H1 (cell line): ENCODE data around the gene DOCK11. TPM values are rescaled to one million over a fixed set of nuclear protein-coding genes. Genes with fewer than 3 reads are reported as not detected.

Experiments used
- CTCF ChIA-PET: fragments of 300-600 bp; sonication (Branson Sonifier 250); formaldehyde crosslinking; loops from one replicate; lab custom pipeline; 2021; ENCODE audit not compliant: partially characterized antibody; lab: Charles Lee
- POLR2A ChIA-PET: fragments of 300-600 bp; sonication (Branson Sonifier 250); formaldehyde crosslinking; loops from one replicate; lab custom pipeline; 2021; ENCODE audit warnings: inconsistent platforms; ENCODE audit not compliant: partially characterized antibody; lab: Charles Lee
- DNase-seq, 2 experiments: peaks; one replicate each; pipeline versions ENCODE4 v3.0.0 to v3.0.0-alpha.2; 2010 to 2022; ENCODE audit warnings: low spot score in 2 of 2, low read depth in 1 of 2, mixed read lengths in 1 of 2
- FAIRE-seq: peaks from 2 replicates; lab custom pipeline; 2011; peaks lifted over from hg19 to GRCh38; lab: Jason Lieb, UNC
- H2AFZ ChIP-seq: 2 replicates; pipeline ENCODE4 v1.8.1; 2012; ENCODE audit warnings: low read length, inconsistent platforms
- H2AK5ac ChIP-seq: 2 replicates; pipeline ENCODE4 v1.6.1; 2013; ENCODE audit warnings: low read depth, low read length
- H2BK120ac ChIP-seq: replicated peaks from 2 replicates; pipeline ENCODE3; 2013; ENCODE audit warnings: low read depth, low read length, inconsistent platforms
- H2BK12ac ChIP-seq: 2 replicates; pipeline ENCODE4 v1.6.1; 2013; ENCODE audit warnings: low read depth, low read length
- H2BK15ac ChIP-seq: 2 replicates; pipeline ENCODE4 v1.6.1; 2013; ENCODE audit warnings: low read length
- H2BK20ac ChIP-seq: 2 replicates; pipeline ENCODE4 v1.6.1; 2013; ENCODE audit warnings: low read length
- H2BK5ac ChIP-seq: 2 replicates; pipeline ENCODE4 v1.6.1; 2013; ENCODE audit warnings: low read depth, low read length
- H3K14ac ChIP-seq: 2 replicates; pipeline ENCODE4 v1.6.1; 2013; ENCODE audit warnings: inconsistent platforms; ENCODE audit not compliant: insufficient read length
- H3K18ac ChIP-seq: 2 replicates; pipeline ENCODE4 v1.6.1; 2013; ENCODE audit warnings: low read length; ENCODE audit errors: extremely low read depth
- H3K23ac ChIP-seq: 2 replicates; pipeline ENCODE4 v1.6.1; 2013; ENCODE audit warnings: inconsistent platforms; ENCODE audit not compliant: insufficient read length
- H3K23me2 ChIP-seq: 2 replicates; pipeline ENCODE4 v1.6.1; 2013; ENCODE audit warnings: low read depth, low read length
- H3K27ac ChIP-seq: 2 replicates; pipeline ENCODE4 v1.6.1; 2011; ENCODE audit warnings: low read depth, low read length, inconsistent platforms
- H3K27me3 ChIP-seq, 4 experiments: replicated peaks in 1 of 4; 1 replicate in 1 of 4; 2 replicates in 3 of 4; pipeline versions ENCODE4 v1.6.1 to v1.8.1; 2011 to 2013; ENCODE audit warnings: low read length in 3 of 4, mild to moderate bottlenecking in 3 of 4, inconsistent platforms in 2 of 4, mixed read lengths in 2 of 4, moderate library complexity in 1 of 4; ENCODE audit not compliant: control insufficient read depth in 3 of 4, insufficient read depth in 3 of 4; ENCODE audit errors: extremely low read depth in 1 of 4
- H3K36me3 ChIP-seq, 4 experiments: 2 replicates each; pipeline versions ENCODE4 v1.6.1 to v1.8.1; 2011 to 2013; ENCODE audit warnings: mild to moderate bottlenecking in 4 of 4, low read length in 3 of 4, moderate library complexity in 2 of 4, control low read depth in 1 of 4, inconsistent platforms in 1 of 4; ENCODE audit not compliant: insufficient read depth in 4 of 4, control insufficient read depth in 2 of 4
- H3K4ac ChIP-seq: replicated peaks from 2 replicates; pipeline ENCODE3; 2013; ENCODE audit warnings: low read length, low read depth, mixed read lengths, inconsistent platforms; ENCODE audit not compliant: insufficient read length
- H3K4me1 ChIP-seq, 4 experiments: replicated peaks in 1 of 4; 1 replicate in 1 of 4; 2 replicates in 3 of 4; pipeline versions ENCODE4 v1.6.1 to v1.8.1; 2011 to 2013; ENCODE audit warnings: low read length in 3 of 4, inconsistent platforms in 2 of 4, mixed read lengths in 1 of 4; ENCODE audit not compliant: insufficient read depth in 4 of 4, control insufficient read depth in 3 of 4
- H3K4me2 ChIP-seq, 2 experiments: 2 replicates each; pipeline versions ENCODE4 v1.6.1 to v1.8.1; 2011 to 2013; ENCODE audit warnings: low read depth in 2 of 2, low read length in 2 of 2, control low read depth in 1 of 2, inconsistent platforms in 1 of 2, mild to moderate bottlenecking in 1 of 2; ENCODE audit not compliant: insufficient read depth in 1 of 2
- H3K4me3 ChIP-seq, 4 experiments: fragments of 200-600, 300-600 bp in 1 of 4; sonication (generic), shearing (Covaris generic), sonication (Bioruptor Twin) in 1 of 4; 2 replicates each; pipeline versions ENCODE4 v1.5.1 to v1.8.1; 2011 to 2016; ENCODE audit warnings: low read length in 4 of 4, low read depth in 3 of 4, control low read depth in 2 of 4, inconsistent platforms in 2 of 4, mild to moderate bottlenecking in 2 of 4, mixed read lengths in 1 of 4, moderate library complexity in 1 of 4; ENCODE audit not compliant: insufficient read depth in 2 of 4; ENCODE audit errors: extremely low read depth in 1 of 4
- H3K56ac ChIP-seq: replicated peaks from 2 replicates; pipeline ENCODE3; 2013; ENCODE audit warnings: low read depth, mild to moderate bottlenecking, mixed read lengths, low read length, inconsistent platforms; ENCODE audit not compliant: insufficient read length
- H3K79me1 ChIP-seq: 2 replicates; pipeline ENCODE4 v1.6.1; 2013; ENCODE audit warnings: low read depth, low read length, control low read depth
- H3K79me2 ChIP-seq, 2 experiments: 2 replicates each; pipeline versions ENCODE4 v1.6.1 to v1.8.1; 2012 to 2013; ENCODE audit warnings: low read length in 2 of 2, mild to moderate bottlenecking in 2 of 2, inconsistent platforms in 1 of 2; ENCODE audit not compliant: insufficient read depth in 2 of 2, control insufficient read depth in 1 of 2
- H3K9ac ChIP-seq, 4 experiments: replicated peaks in 1 of 4; 1 replicate in 1 of 4; 2 replicates in 3 of 4; pipeline versions ENCODE4 v1.6.1 to v1.8.1; 2011 to 2013; ENCODE audit warnings: low read depth in 3 of 4, low read length in 3 of 4, control low read depth in 2 of 4, mild to moderate bottlenecking in 2 of 4, moderate library complexity in 2 of 4, inconsistent platforms in 1 of 4; ENCODE audit errors: extremely low read depth in 1 of 4
- H3K9me3 ChIP-seq, 2 experiments: 2 replicates each; pipeline versions ENCODE4 v1.6.1 to v1.8.1; 2012 to 2013; ENCODE audit warnings: mild to moderate bottlenecking in 2 of 2, moderate library complexity in 2 of 2, control low read depth in 1 of 2, inconsistent platforms in 1 of 2, low read depth in 1 of 2, low read length in 1 of 2, mixed read lengths in 1 of 2; ENCODE audit not compliant: insufficient read depth in 2 of 2
- H4K20me1 ChIP-seq, 2 experiments: replicated peaks in 1 of 2; 2 replicates each; pipeline versions ENCODE3 to v1.8.1; 2011 to 2013; ENCODE audit warnings: inconsistent platforms in 2 of 2, low read length in 2 of 2, mild to moderate bottlenecking in 1 of 2; ENCODE audit not compliant: insufficient read depth in 2 of 2, control insufficient read depth in 1 of 2
- H4K5ac ChIP-seq: 2 replicates; pipeline ENCODE4 v1.6.1; 2013; ENCODE audit warnings: low read length, low read depth, mixed read lengths, inconsistent platforms; ENCODE audit not compliant: insufficient read length
- H4K8ac ChIP-seq: 2 replicates; pipeline ENCODE4 v1.8.0; 2013; ENCODE audit warnings: mild to moderate bottlenecking, moderate library complexity, low read length, inconsistent platforms; ENCODE audit not compliant: insufficient read depth; ENCODE audit errors: extremely low read depth
- H4K91ac ChIP-seq: replicated peaks from 2 replicates; pipeline ENCODE3; 2013; ENCODE audit warnings: low read length, mixed read lengths, inconsistent platforms; ENCODE audit not compliant: insufficient read length
- BRCA1 ChIP-seq: IDR thresholded peaks from 2 replicates; pipeline ENCODE4 v1.6.1; 2012; ENCODE audit warnings: low read depth, low read length, improper control_type of control experiment
- CEBPB ChIP-seq: IDR thresholded peaks from 2 replicates; pipeline ENCODE4 v1.6.1; 2012; ENCODE audit warnings: low read depth, low read length
- GABPA ChIP-seq: IDR thresholded peaks from 2 replicates; pipeline ENCODE4 v1.6.1; 2011; ENCODE audit warnings: mild to moderate bottlenecking, low read length, moderate library complexity, borderline replicate concordance; ENCODE audit not compliant: insufficient read depth
- NRF1 ChIP-seq: IDR thresholded peaks from 2 replicates; pipeline ENCODE4 v1.6.1; 2011; ENCODE audit warnings: mild to moderate bottlenecking, low read depth, low read length, improper control_type of control experiment
- POU5F1 ChIP-seq: IDR thresholded peaks from 2 replicates; pipeline ENCODE4 v1.6.1; 2011; ENCODE audit warnings: low read depth, mild to moderate bottlenecking, low read length, moderate library complexity
- ZNF274 ChIP-seq: IDR thresholded peaks from 2 replicates; pipeline ENCODE4 v1.7.0; 2012; ENCODE audit warnings: low read length, borderline replicate concordance; ENCODE audit errors: extremely low read depth
- WGBS, 2 experiments: shearing (Covaris generic) in 1 of 2; methylation state at CpG; one replicate each; pipeline versions ENCODE4 v1.1.6 to v1.1.7; 2013 to 2015; ENCODE audit warnings: low lambda C conversion rate in 2 of 2, mixed read lengths in 2 of 2, inconsistent platforms in 1 of 2, low coverage in 1 of 2, missing lambda C conversion rate in 1 of 2; ENCODE audit not compliant: insufficient replicate concordance in 2 of 2, insufficient coverage in 1 of 2, insufficient read length in 1 of 2; ENCODE audit errors: extremely low coverage in 1 of 2, missing lambda C conversion rate in 1 of 2; 5-methylcytosine and 5-hydroxymethylcytosine counted together
- polyA plus RNA-seq, 7 experiments: library from polyadenylated mRNA; depleted of rRNA in 3 of 7; stranded (reverse) in 5 of 7; unstranded in 2 of 7; fragments of >200 nt in 5 of 7; fragments of 200-250 nt in 2 of 7; gene quantifications; 1 replicate in 5 of 7; 2 replicates in 1 of 7; 4 replicates in 1 of 7; pipeline versions ENCODE4 v1.2.1 to v1.2.3, GENCODE V29; 2011 to 2013; ENCODE audit warnings: missing spikeins in 2 of 7, mixed read lengths in 2 of 7
- total RNA-seq: library from RNA; stranded (reverse); fragmentation: NEBNext Ultra II Directional; extraction: Animal tissue kit (Norgen Biotek cat#: 25700); gene quantifications from 2 replicates; pipeline ENCODE4 v1.2.1, GENCODE V29; 2021

The DOCK11 gene
- total and polyA plus RNA-seq, 2 of the 8 experiments (the other 6 are each of a cell fraction or from before 2014, with no cell fraction given) = 4.9 to 12.0 TPM

- no peaks in the 10 kb centered on the region for H3K36me3 ChIP-seq
- no peaks in the 10 kb centered on the region for H3K23me2 ChIP-seq
- H3K18ac ChIP-seq = no peak overlapping the region
- no peak overlapping the region for H2BK12ac ChIP-seq
- H4K20me1 ChIP-seq = no peaks in the 10 kb centered on the region
- H3K27ac ChIP-seq = no peak overlapping the region
- H2BK120ac ChIP-seq = no peak overlapping the region
- DNase-seq = no peak
- no peak overlapping the region for H3K4me2 ChIP-seq
- no peak overlapping the region for H3K4me3 ChIP-seq
- no peaks in the 10 kb centered on the region for H3K79me2 ChIP-seq
- CTCF ChIA-PET = no interaction called here
- no peak for TF ChIP-seq POU5F1
- TF ChIP-seq CEBPB = no peak
- no peak for TF ChIP-seq BRCA1
- TF ChIP-seq GABPA = no peak
- no peak for TF ChIP-seq ZNF274
- TF ChIP-seq NRF1 = no peak
- TF ChIP-seq, all 59 proteins: peak for 0
- H4K91ac ChIP-seq = no peak overlapping the region
- POLR2A ChIA-PET = no interaction called here
- no peaks in the 10 kb centered on the region for H3K9me3 ChIP-seq
- no peak overlapping the region for H4K5ac ChIP-seq
- H3K56ac ChIP-seq = no peak overlapping the region
- no peak for FAIRE-seq
- H3K14ac ChIP-seq = no peak overlapping the region
- WGBS, 2 experiments = 100% methylated on average over 2 of the region's 2 CpGs; no CpG with 5 or more reads in 1 of the 2 experiments
- no peaks in the 10 kb centered on the region for H3K79me1 ChIP-seq
- H2BK5ac ChIP-seq = no peak overlapping the region
- H2AFZ ChIP-seq = no peak overlapping the region
- no peak overlapping the region for H2AK5ac ChIP-seq
- H3K9ac ChIP-seq = no peak overlapping the region
- H3K4me1 ChIP-seq = no peaks in the 10 kb centered on the region
- H3K23ac ChIP-seq = no peak overlapping the region
- no peak overlapping the region for H2BK20ac ChIP-seq
- no peaks in the 10 kb centered on the region for H3K27me3 ChIP-seq
- no peak overlapping the region for H4K8ac ChIP-seq
- no peak overlapping the region for H2BK15ac ChIP-seq
- H3K4ac ChIP-seq = no peak overlapping the region
These were observed 58.9 kb downstream of the DOCK11 start for GRCh38 chrX:118554511-118554910.
